ENCODE results near the gene CFL2. TPM values are rescaled to one million over a fixed set of nuclear protein-coding genes. Genes with fewer than 3 reads are reported as not detected.

The CFL2 gene
- total RNA-seq, 1 experiment from 2014 or later = 20.1 TPM

DNA sequence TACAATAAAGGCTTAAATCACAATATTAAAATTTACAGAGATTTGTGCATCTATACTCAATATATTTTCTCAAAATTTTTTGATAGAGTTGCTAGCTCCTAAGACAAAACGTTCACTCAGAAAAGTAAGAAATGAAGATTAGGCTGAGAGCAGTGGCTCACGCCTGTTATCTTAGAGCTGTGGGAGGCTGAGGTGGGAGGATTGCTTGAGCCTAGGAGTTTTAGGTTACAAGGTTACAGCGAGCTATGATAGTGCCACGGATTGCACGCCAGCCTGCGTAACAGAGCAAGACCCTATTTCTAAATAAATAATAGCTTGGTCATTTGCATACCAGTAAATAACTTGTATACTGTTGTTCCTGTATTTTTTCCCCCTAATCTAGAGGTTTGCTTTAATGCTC is 35.0 kb upstream of the CFL2 start:
- POLR2A ChIA-PET = no interaction called here

DNA sequence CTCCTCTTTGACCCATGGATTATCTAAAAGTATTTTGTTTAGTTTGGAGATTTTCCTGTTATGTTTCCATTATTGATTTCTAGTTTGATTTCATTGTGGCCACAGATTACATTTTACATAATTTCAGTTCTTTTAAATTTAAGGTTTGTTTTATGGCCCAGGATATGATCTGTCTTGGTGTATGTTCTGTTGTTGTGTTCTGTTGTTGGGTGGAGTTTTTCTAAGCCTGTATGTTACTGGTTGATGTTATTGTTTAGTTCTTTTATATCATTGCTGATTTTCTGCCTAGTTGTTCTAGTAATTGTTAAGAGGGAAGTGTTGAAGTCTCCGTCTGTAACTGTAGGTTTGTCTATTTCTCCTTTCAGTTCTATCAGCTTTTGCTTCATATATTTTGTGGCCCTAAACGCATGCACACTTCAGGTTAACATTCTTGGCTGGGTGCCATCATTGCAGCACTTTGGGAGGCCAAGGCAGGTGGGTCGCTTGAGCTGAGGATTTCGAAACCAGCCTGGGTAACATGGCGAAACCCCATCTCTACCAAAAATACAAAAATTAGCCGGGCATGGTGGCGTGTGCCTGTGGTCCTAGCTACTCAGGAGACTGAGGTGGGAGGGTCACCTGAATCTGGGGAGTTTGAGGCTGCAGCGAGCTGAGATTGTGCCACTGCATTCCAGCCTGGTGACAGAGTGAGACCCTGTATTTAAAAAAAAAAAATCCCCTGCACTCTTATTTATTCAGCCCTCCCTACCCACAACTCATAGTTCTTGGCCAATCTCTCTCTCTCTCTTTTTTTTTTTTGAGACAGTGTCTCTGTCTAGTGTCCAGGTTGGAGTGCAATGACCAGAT is 28.1 kb upstream of the CFL2 start:
- Mint-ChIP-seq H3K4me1 (no peaks in the 10 kb centered on the region), H3K27ac (no peak overlapping the region), H3K4me3 (no peak overlapping the region), H3K9me3 (no peaks in the 10 kb centered on the region; the same call in 1 of the 2 replicates), H3K27me3 (ENCODE audit: low read depth) (no peaks in the 10 kb centered on the region; the same call in 1 of the 2 replicates), H3K36me3 (no peaks in the 10 kb centered on the region)
- no peak for ATAC-seq
- CTCF ChIA-PET = interaction anchor here (1.2 kb wide), 1 partner anchor 19 kb away, joined by 3 read pairs; no protein-coding TSS in a partner anchor
- POLR2A ChIA-PET = no interaction called here
- no peak for DNase-seq (ENCODE audit: low spot score)
- TF ChIP-seq, protein P1, sequence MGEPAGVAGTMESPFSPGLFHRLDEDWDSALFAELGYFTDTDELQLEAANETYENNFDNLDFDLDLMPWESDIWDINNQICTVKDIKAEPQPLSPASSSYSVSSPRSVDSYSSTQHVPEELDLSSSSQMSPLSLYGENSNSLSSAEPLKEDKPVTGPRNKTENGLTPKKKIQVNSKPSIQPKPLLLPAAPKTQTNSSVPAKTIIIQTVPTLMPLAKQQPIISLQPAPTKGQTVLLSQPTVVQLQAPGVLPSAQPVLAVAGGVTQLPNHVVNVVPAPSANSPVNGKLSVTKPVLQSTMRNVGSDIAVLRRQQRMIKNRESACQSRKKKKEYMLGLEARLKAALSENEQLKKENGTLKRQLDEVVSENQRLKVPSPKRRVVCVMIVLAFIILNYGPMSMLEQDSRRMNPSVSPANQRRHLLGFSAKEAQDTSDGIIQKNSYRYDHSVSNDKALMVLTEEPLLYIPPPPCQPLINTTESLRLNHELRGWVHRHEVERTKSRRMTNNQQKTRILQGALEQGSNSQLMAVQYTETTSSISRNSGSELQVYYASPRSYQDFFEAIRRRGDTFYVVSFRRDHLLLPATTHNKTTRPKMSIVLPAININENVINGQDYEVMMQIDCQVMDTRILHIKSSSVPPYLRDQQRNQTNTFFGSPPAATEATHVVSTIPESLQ (CRISPR knock-in tag; IDR thresholded peaks at IDR 0.05) = no peak
- TF ChIP-seq, protein P2, sequence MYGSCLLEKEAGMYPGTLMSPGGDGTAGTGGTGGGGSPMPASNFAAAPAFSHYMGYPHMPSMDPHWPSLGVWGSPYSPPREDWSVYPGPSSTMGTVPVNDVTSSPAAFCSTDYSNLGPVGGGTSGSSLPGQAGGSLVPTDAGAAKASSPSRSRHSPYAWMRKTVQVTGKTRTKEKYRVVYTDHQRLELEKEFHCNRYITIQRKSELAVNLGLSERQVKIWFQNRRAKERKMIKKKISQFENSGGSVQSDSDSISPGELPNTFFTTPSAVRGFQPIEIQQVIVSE (CRISPR knock-in tag; IDR thresholded peaks at IDR 0.05; ENCODE audit: borderline replicate concordance) = no peak
- TF ChIP-seq ZNF317 (CRISPR knock-in tag; IDR thresholded peaks at IDR 0.05; ENCODE audit: borderline replicate concordance, low read depth) (no peak), SP1 (CRISPR knock-in tag; conservative IDR thresholded peaks at IDR 0.05) (no peak), TEAD4 (CRISPR knock-in tag; IDR thresholded peaks at IDR 0.05) (no peak), ZMAT4 (CRISPR knock-in tag; IDR thresholded peaks at IDR 0.05) (no peak), ZNF512 (CRISPR knock-in tag; IDR thresholded peaks at IDR 0.05; ENCODE audit: borderline replicate concordance) (no peak), GRHL2 (CRISPR knock-in tag; IDR thresholded peaks at IDR 0.05; ENCODE audit: insufficient replicate concordance, severe bottlenecking) (no peak), SOX15 (CRISPR knock-in tag; IDR thresholded peaks at IDR 0.05) (no peak)

More for the DNA sequence above, 35.0 kb upstream of the CFL2 start:
- TF ChIP-seq CBFB (CRISPR knock-in tag; IDR thresholded peaks at IDR 0.05; ENCODE audit: low read depth) = no peak
- TF ChIP-seq, protein P3, sequence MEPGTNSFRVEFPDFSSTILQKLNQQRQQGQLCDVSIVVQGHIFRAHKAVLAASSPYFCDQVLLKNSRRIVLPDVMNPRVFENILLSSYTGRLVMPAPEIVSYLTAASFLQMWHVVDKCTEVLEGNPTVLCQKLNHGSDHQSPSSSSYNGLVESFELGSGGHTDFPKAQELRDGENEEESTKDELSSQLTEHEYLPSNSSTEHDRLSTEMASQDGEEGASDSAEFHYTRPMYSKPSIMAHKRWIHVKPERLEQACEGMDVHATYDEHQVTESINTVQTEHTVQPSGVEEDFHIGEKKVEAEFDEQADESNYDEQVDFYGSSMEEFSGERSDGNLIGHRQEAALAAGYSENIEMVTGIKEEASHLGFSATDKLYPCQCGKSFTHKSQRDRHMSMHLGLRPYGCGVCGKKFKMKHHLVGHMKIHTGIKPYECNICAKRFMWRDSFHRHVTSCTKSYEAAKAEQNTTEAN (CRISPR knock-in tag; IDR thresholded peaks at IDR 0.05) = no peak
- TF ChIP-seq SOX15 (CRISPR knock-in tag; IDR thresholded peaks at IDR 0.05) = no peak
- TF ChIP-seq, protein P1 (CRISPR knock-in tag; IDR thresholded peaks at IDR 0.05) = no peak
- TF ChIP-seq E2F5 (CRISPR knock-in tag; IDR thresholded peaks at IDR 0.05) = no peak
- TF ChIP-seq ZNF671 (CRISPR knock-in tag; IDR thresholded peaks at IDR 0.05) = no peak
- TF ChIP-seq CREM (CRISPR knock-in tag; IDR thresholded peaks at IDR 0.05) = no peak
- TF ChIP-seq NFATC4 (CRISPR knock-in tag; IDR thresholded peaks at IDR 0.05) = no peak
- TF ChIP-seq ETV6 (CRISPR knock-in tag; IDR thresholded peaks at IDR 0.05) = no peak
- TF ChIP-seq, protein P4, sequence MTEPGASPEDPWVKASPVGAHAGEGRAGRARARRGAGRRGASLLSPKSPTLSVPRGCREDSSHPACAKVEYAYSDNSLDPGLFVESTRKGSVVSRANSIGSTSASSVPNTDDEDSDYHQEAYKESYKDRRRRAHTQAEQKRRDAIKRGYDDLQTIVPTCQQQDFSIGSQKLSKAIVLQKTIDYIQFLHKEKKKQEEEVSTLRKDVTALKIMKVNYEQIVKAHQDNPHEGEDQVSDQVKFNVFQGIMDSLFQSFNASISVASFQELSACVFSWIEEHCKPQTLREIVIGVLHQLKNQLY (CRISPR knock-in tag; IDR thresholded peaks at IDR 0.05) = no peak
- TF ChIP-seq ZNF423 (CRISPR knock-in tag; IDR thresholded peaks at IDR 0.05) = no peak
- no peak for TF ChIP-seq ZNF121 (CRISPR knock-in tag; IDR thresholded peaks at IDR 0.05)
- TF ChIP-seq, protein P5, sequence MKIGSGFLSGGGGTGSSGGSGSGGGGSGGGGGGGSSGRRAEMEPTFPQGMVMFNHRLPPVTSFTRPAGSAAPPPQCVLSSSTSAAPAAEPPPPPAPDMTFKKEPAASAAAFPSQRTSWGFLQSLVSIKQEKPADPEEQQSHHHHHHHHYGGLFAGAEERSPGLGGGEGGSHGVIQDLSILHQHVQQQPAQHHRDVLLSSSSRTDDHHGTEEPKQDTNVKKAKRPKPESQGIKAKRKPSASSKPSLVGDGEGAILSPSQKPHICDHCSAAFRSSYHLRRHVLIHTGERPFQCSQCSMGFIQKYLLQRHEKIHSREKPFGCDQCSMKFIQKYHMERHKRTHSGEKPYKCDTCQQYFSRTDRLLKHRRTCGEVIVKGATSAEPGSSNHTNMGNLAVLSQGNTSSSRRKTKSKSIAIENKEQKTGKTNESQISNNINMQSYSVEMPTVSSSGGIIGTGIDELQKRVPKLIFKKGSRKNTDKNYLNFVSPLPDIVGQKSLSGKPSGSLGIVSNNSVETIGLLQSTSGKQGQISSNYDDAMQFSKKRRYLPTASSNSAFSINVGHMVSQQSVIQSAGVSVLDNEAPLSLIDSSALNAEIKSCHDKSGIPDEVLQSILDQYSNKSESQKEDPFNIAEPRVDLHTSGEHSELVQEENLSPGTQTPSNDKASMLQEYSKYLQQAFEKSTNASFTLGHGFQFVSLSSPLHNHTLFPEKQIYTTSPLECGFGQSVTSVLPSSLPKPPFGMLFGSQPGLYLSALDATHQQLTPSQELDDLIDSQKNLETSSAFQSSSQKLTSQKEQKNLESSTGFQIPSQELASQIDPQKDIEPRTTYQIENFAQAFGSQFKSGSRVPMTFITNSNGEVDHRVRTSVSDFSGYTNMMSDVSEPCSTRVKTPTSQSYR (CRISPR knock-in tag; IDR thresholded peaks at IDR 0.05) = no peak
- H3K4me1 Mint-ChIP-seq = no peaks in the 10 kb centered on the region
- no peaks in the 10 kb centered on the region for H3K9me3 Mint-ChIP-seq
- no peaks in the 10 kb centered on the region; the same call in 1 of the 2 replicates for H3K27me3 Mint-ChIP-seq (ENCODE audit: low read depth)
- peaks cover 4% of the 10 kb centered on the region for H3K36me3 Mint-ChIP-seq
- H3K4me3 Mint-ChIP-seq = no peak overlapping the region
- no peak overlapping the region for H3K27ac Mint-ChIP-seq
- ATAC-seq = no peak
- CTCF ChIA-PET = interaction anchor here (0.6 to 1.8 kb wide), 2 partner anchors 27 to 217 kb away, joined by 3 to 10 read pairs; no protein-coding TSS in a partner anchor
- DNase-seq (ENCODE audit: low spot score) = no peak
